Upper lobe of right lung (tissue), 1 donor: Measurements from ENCODE around the gene CORO1C. TPM values are rescaled to one million over a fixed set of nuclear protein-coding genes. Genes with fewer than 3 reads are reported as not detected.

Source experiments
- ATAC-seq: fragments of 200-7000 bp; cut with Tn5 transposase; one replicate; pipeline ENCODE4 v1.9.1; 2020; ENCODE audit warnings: mild to moderate bottlenecking, moderate library complexity
- DNase-seq: peaks from one replicate; pipeline ENCODE4 v3.0.0-alpha.2; 2020
- H3K27ac ChIP-seq: fragments of 200-600 bp; one replicate; pipeline ENCODE4 v1.8.0; 2022
- H3K27me3 ChIP-seq: fragments of 200-600 bp; one replicate; pipeline ENCODE4 v1.8.0; 2022; ENCODE audit warnings: mild to moderate bottlenecking
- H3K36me3 ChIP-seq: fragments of 200-600 bp; one replicate; pipeline ENCODE4 v1.8.0; 2022
- H3K4me1 ChIP-seq: fragments of 200-600 bp; one replicate; pipeline ENCODE4 v1.8.0; 2022
- H3K4me3 ChIP-seq: fragments of 200-600 bp; one replicate; pipeline ENCODE4 v1.8.0; 2022; ENCODE audit warnings: mild to moderate bottlenecking
- H3K9me3 ChIP-seq: fragments of 200-600 bp; one replicate; pipeline ENCODE4 v1.8.0; 2022
- intact Hi-C: fragments of 100-400 bp; cut with DNase I; formaldehyde crosslinking; loops from one replicate; pipeline ENCODE4 v1.11.0; 2022
- total RNA-seq: library from RNA; stranded (reverse); fragmentation: NEBNext Ultra II Directional; extraction: Animal tissue kit (Norgen Biotek cat#: 25700); gene quantifications from one replicate; pipeline ENCODE4 v1.2.1, GENCODE V29; 2021
- TF ChIP-seq, protein P1 (sequence below): fragments of 200-600 bp; IDR thresholded peaks from one replicate; pipeline ENCODE4 v1.8.0; 2022; ENCODE audit warnings: antibody characterized with exemption
- donor health status: DM: no; HTN: yes; CAD: no; lungs with severe emphysema.

The CORO1C gene
- total RNA-seq, 1 donor from 2014 or later = 257 TPM

DNA sequence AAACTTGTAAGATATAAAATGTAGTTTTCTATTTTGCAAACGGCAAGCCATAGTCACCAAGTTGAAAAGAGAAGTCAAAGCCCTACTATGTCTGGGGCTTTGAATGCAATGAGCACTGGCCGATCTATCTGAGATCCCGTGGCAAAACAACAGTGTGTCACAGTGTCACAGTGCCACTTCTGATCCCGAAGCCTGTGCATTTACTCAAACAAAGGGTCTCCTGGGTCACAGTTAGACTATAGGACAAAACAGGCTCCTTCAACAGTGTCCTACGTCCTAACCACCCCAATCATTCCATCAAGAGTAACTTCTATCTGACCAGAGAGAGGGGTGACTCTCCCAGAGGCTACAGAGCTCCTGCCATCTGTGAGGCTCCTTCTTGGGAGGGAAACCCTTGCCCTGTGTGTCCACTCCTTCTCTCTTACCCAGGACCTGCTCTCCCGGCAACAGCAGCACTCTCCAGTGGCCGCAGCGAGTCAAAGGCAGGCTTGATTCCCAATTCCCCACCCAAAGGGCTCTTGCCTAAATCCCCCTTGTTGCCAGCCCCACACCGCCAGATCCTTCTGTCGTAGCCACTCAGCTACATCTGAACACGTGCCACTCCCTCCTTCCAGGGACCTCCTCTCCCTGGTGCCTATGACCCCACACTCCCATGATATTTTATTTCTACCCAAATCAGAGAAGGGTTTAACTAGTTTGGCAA is 83.6 kb downstream of the CORO1C start:
- no peaks in the 10 kb centered on the region for H3K27me3 ChIP-seq
- H3K36me3 ChIP-seq = peaks cover 71% of the 10 kb centered on the region
- peaks cover 45% of the 10 kb centered on the region for H3K4me1 ChIP-seq
- intact Hi-C loops = no loop called here
- H3K4me3 ChIP-seq = no peak overlapping the region
- no peaks in the 10 kb centered on the region for H3K9me3 ChIP-seq
- DNase-seq = no peak
- H3K27ac ChIP-seq = peak overlapping the region; percentile 45
- no peak for ATAC-seq
- TF ChIP-seq, protein P1, sequence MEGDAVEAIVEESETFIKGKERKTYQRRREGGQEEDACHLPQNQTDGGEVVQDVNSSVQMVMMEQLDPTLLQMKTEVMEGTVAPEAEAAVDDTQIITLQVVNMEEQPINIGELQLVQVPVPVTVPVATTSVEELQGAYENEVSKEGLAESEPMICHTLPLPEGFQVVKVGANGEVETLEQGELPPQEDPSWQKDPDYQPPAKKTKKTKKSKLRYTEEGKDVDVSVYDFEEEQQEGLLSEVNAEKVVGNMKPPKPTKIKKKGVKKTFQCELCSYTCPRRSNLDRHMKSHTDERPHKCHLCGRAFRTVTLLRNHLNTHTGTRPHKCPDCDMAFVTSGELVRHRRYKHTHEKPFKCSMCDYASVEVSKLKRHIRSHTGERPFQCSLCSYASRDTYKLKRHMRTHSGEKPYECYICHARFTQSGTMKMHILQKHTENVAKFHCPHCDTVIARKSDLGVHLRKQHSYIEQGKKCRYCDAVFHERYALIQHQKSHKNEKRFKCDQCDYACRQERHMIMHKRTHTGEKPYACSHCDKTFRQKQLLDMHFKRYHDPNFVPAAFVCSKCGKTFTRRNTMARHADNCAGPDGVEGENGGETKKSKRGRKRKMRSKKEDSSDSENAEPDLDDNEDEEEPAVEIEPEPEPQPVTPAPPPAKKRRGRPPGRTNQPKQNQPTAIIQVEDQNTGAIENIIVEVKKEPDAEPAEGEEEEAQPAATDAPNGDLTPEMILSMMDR = no peak

DNA sequence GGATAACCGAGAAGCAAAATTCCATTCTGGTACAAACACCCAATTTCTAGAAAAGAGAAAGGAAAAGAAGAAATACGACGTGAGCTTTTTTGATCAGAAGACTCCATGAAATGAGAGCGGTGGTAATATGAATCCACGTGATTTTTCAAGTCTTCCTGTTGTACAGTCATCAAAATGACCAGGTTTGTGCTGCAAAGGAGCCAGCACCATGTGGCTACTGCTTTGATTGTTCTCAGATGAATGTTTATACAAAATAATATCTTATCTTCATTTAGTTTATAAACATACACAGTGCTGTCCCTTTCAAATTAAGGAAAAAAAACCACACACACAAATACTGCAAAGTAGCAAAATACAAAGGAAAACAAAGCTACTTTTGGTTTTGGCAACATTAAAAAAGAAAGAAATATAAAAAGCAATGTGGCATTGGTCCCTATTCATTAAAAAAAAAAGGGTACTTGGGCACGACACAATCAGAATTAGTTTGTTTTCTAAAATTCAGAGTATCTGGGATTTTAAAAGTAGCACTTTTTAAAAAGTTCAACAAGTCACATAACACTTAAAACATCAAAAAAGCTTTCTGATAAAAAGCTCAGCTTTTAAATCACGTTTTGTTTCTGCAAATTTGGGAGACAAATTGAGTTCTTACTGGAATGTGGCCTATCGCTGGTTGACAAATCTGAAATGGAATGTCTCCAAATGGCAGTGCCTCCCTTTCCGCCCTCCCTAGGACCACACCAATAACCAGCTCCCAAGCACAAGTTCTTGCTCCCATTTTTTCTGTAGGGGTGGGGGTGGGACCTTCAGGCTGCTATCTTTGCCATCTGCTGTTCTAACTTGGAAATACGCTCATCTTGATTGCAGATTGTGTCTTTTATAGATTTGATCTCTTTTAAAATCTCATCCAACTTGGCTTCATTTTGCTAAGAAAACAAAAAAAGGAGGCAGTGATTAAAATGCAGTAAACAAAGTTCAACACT is 84.4 kb downstream of the CORO1C start:
- H3K4me1 ChIP-seq = peaks cover 48% of the 10 kb centered on the region
- DNase-seq = no peak
- H3K4me3 ChIP-seq = no peak overlapping the region
- no peaks in the 10 kb centered on the region for H3K27me3 ChIP-seq
- TF ChIP-seq, protein P1 = no peak
- intact Hi-C loops = no loop called here
- H3K9me3 ChIP-seq = no peaks in the 10 kb centered on the region
- peak overlapping the region; percentile 59 for H3K27ac ChIP-seq
- peaks cover 63% of the 10 kb centered on the region for H3K36me3 ChIP-seq
- ATAC-seq = no peak

DNA sequence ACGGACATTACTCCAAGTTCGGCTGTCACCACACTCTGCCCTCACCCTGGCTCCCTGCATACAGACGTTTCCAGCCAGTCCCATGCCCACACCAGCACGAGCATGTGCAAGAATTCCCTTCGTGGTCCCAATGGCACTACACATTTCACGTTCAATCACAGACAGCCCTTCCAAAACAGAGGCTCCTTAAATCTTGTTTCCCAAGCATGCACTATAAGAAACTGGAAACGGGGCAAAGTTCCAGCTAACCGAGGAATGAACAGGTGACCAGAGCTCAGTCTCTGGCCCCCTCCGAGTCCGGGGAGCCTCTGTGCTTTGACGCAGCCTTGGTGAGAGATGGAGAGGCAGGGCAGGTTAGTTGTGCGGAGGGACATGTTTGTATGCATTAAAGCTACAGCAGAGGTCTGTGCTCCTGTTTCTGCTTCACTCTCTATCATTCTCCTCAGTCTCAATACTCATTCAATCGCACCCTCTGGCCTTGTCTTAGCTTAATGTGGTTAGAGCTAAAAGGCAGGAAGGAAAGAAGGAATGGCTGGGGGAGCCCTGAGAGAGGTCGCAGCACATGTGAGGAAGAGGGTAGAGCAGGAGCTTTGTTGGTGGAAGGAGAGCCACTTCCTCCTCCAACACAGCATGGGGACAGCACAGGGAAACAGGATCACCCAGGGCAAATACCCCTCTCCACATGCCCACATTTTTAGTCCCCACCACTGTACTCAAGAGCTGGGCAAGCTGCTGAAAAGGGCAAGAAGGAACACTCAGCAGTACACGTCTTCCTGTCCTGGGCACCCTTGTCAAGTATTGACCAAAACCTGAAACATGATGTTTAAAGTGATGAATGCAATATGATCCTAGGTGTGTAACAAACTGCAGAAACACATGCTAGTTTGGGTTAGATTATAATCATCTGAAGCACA is 85.4 kb downstream of the CORO1C start:
- Histone ChIP-seq H3K4me1 (peaks cover 55% of the 10 kb centered on the region), H3K9me3 (no peaks in the 10 kb centered on the region), H3K36me3 (peaks cover 54% of the 10 kb centered on the region), H3K27ac (peak overlapping the region; percentile 59), H3K27me3 (no peaks in the 10 kb centered on the region), H3K4me3 (no peak overlapping the region)
- intact Hi-C loops = no loop called here
- DNase-seq (no peak), ATAC-seq (no peak)
- TF ChIP-seq, protein P1 = no peak

DNA sequence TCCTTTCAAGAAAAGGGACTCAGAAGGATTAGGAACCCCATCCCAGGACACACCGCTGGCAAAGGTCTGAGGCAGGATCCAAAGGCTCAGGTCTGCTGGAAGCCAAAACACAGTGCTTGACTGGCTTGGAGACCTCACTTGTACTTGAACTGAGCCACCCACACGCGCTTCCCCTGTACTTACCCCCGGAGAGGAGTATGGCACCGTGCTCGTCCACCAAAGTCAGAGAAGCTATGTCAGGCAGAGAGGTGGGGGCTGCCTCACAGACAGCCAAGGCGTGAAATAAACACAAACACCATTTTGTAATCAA is 86.6 kb downstream of the CORO1C start:
- H3K36me3 ChIP-seq = peaks cover 43% of the 10 kb centered on the region
- no peak overlapping the region for H3K4me3 ChIP-seq
- no peak for ATAC-seq
- intact Hi-C loops = no loop called here
- H3K27me3 ChIP-seq = no peaks in the 10 kb centered on the region
- H3K9me3 ChIP-seq = no peaks in the 10 kb centered on the region
- H3K4me1 ChIP-seq = peaks cover 48% of the 10 kb centered on the region
- TF ChIP-seq, protein P1 = no peak
- DNase-seq = no peak
- H3K27ac ChIP-seq = peak overlapping the region; percentile 79
